GM21786 (cell line): Measurements from ENCODE around the gene BAZ1B.

ENCODE experiments used
- ATAC-seq: cut with Tn5 transposase; IDR thresholded peaks from one replicate; pipeline ENCODE4 v1.9.1; 2021; ENCODE audit not compliant: unreplicated experiment

The BAZ1B gene

GRCh38 chr7:73391396-73391795 lies 130.7 kb downstream of the BAZ1B start:
- no peak for ATAC-seq
